GM23338 (cell line): ENCODE data around the gene SEMA4F.

Source experiments
- CTCF ChIP-seq, 2 experiments: fragments of 200-600 bp in 1 of 2; sonication (generic) in 1 of 2; conservative IDR thresholded peaks; 2 replicates each; pipeline versions ENCODE4 v1.5.1 to v1.6.1; 2016 to 2017; ENCODE audit warnings: antibody characterized with exemption in 2 of 2, low read depth in 2 of 2, mild to moderate bottlenecking in 2 of 2, moderate library complexity in 1 of 2
- POLR2AphosphoS5 ChIP-seq: IDR thresholded peaks from 2 replicates; pipeline ENCODE4 v1.6.1; 2016; ENCODE audit warnings: antibody characterized with exemption, low read depth
- TF ChIP-seq, protein P1 (sequence below): IDR thresholded peaks from 2 replicates; pipeline ENCODE4 v1.6.1; 2016; ENCODE audit warnings: antibody characterized with exemption

DNA sequence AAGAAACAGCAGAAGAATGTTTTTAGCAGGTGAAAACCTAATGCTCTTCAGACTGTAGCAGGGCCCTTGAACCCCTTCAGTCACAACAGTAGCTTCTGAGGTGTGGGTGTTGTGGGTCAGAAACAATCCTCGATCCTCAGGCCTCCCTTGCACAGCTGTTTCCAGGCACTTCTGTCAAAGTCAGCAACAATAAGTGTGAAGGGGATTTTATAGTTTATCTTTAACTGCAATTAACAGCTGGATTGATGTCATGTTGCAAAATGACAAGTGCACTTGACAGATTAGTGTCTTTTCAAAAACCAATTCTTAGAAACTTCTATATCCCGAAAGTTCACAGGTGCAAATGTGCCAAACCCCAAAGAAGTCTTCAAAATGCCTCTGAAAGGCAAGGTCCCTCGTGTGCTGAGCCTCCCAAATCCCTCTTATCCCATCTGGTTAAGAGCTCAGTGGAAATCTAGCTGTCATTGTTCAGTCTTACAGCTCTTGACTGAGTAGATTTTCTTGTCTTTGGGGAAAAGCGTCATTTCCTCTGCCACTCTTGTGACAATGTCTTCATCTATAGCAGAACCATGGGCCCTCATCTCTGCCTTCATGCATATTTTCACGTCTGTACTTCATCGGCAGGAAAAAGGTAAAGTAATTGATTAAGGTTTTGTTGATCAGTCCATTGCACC lies 35.5 kb upstream of the SEMA4F start:
- TF ChIP-seq CTCF (conservative IDR thresholded peaks at IDR 0.05; ENCODE audit: low read depth in 2 of 2) (no peak), POLR2AphosphoS5 (no peak)
- TF ChIP-seq, protein P1, sequence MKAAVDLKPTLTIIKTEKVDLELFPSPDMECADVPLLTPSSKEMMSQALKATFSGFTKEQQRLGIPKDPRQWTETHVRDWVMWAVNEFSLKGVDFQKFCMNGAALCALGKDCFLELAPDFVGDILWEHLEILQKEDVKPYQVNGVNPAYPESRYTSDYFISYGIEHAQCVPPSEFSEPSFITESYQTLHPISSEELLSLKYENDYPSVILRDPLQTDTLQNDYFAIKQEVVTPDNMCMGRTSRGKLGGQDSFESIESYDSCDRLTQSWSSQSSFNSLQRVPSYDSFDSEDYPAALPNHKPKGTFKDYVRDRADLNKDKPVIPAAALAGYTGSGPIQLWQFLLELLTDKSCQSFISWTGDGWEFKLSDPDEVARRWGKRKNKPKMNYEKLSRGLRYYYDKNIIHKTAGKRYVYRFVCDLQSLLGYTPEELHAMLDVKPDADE, result no peak
